GM13977 (cell line): ENCODE results near the gene CD84.

Source experiments
- DNase-seq: peaks from one replicate; pipeline ENCODE4 v3.0.0; 2012; ENCODE audit warnings: low spot score
- in situ Hi-C: fragments of 300-500 bp; cut with MboI; formaldehyde crosslinking; loops from one replicate; pipeline ENCODE4 v1.12.0; 2022; ENCODE audit warnings: low sequenced_read_pairs, low pct_unique_long_range_greater_than_20kb, mixed read lengths, inconsistent platforms; ENCODE audit not compliant: unreplicated experiment
- TF ChIP-seq, protein P1 (sequence below): IDR thresholded peaks from 2 replicates; pipeline ENCODE4 v1.5.1; 2012; ENCODE audit warnings: mild to moderate bottlenecking, control low read depth; ENCODE audit not compliant: insufficient read depth; ENCODE audit errors: extremely low read depth, missing control alignments

Gene CD84

DNA sequence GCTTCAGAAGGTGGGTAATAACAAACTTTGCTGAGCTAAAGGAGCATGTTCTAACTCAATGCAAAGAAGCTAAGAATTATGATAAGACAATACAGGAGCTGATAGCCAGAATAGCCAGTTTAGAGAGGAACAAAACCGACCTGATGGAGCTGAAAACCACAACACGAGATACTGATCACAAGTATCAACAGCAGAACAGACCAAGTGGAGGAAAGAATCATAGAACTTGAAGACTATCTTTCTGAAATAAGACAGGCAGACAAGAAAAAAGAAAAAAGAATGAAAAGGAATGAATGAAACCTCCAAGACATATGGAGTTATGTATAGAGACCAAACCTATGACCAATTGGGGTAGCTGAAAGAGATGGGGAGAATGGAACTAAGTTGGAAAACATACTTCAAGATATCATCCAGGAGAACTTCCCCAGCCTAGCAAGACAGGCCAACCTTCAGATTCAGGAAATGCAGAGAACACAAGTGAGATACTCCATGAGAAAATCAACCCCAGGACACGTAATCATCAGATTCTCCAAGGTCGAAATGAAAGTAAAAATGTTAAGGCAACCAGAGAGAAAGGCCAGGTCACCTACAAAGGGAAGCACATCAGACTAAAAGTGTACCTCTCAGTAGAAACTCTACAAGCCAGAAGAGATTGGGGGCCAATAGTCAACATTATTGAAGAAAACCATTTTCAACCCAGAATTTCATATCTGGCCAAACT lies 20.5 kb downstream of the CD84 start:
- in situ Hi-C loops, result no loop called here
- TF ChIP-seq, protein P1, sequence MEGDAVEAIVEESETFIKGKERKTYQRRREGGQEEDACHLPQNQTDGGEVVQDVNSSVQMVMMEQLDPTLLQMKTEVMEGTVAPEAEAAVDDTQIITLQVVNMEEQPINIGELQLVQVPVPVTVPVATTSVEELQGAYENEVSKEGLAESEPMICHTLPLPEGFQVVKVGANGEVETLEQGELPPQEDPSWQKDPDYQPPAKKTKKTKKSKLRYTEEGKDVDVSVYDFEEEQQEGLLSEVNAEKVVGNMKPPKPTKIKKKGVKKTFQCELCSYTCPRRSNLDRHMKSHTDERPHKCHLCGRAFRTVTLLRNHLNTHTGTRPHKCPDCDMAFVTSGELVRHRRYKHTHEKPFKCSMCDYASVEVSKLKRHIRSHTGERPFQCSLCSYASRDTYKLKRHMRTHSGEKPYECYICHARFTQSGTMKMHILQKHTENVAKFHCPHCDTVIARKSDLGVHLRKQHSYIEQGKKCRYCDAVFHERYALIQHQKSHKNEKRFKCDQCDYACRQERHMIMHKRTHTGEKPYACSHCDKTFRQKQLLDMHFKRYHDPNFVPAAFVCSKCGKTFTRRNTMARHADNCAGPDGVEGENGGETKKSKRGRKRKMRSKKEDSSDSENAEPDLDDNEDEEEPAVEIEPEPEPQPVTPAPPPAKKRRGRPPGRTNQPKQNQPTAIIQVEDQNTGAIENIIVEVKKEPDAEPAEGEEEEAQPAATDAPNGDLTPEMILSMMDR, result no peak
- DNase-seq, result no peak

DNA sequence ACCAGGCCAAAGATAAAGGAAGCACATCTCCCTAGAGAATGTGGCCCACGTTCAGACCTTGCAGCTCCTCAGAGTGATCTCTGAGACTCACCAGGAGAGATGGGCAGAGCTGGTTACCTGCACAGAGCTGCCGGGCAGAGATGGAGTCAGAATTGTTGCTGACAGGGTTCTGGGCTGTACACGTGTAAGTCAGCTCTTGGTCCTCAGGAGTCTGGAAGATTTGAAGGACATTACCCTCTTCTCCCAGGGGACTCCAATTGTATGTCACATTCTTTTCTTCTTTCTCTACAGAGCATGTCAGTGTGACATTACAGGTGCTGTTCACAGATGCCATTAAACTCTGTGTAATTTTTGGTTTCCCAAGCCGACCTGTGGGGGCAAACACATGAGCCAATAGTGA lies 25.5 kb downstream of the CD84 start:
- TF ChIP-seq, protein P1, result no peak
- in situ Hi-C loops, result no loop called here
- DNase-seq, result no peak

DNA sequence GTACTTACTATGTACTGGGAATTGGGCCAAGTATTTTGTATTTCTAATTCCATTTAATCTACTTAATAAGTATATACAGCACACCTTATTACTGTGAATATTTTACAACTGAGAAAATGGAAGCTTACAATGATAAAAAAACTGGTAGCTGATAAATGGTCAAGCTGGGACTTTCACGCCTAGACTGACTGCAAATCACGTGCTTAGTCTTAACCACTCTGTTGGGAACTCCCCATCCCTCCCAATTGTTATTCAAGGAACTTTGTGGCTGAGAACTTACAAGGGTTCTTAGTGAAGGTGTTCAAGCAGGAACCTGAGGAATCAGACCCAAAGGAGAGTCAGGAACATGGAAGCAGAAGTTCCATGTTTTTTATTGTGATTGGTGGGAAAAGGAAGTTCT lies 26.9 kb downstream of the CD84 start:
- DNase-seq, result no peak
- in situ Hi-C loops, result no loop called here
- TF ChIP-seq, protein P1, result no peak

DNA sequence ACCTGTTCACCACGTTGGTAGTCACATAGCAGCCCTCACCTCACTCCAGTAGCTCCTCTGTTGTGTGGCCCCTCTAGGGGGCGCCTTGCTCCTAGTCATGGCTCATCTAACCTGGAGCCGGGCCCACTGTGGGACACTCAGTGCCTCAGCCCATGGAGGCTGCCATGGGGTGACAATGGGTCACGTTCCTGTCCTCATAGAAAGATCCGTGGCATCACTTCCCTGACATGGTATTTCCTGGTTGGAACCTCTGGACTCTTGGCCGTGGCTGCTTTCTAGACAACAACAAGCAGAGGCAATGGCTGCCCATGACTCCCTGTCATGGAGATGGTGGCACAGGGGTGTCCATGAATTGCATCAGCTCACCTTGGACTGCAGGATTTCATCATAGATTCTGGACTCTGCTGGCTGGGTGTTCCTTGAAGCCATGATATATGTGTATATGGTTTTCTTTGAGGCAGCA lies 28.7 kb downstream of the CD84 start:
- TF ChIP-seq, protein P1, result peak; percentile 60
- in situ Hi-C loops, result no loop called here
- DNase-seq, result no peak

DNA sequence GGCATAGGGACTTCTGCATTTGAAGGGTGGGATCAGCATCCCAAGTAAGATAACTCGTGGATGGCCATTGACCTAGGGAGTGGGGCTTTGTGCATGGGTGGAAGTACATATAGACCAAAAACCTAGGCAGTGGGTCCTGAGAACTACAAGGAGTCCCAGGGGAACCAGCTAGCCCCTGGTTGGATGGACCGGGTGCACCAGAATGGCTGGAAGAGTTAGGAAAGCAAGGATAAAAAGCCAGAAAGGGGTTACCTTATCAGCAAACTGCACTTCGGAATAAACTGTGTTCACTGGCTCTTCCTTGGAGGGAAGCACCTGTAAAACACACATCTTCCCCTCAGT lies 29.7 kb downstream of the CD84 start:
- no peak for DNase-seq
- TF ChIP-seq, protein P1, result no peak
- in situ Hi-C loops, result loop anchor here (25.0 kb wide), 1 partner anchor 112 kb away; no protein-coding TSS in a partner anchor

DNA sequence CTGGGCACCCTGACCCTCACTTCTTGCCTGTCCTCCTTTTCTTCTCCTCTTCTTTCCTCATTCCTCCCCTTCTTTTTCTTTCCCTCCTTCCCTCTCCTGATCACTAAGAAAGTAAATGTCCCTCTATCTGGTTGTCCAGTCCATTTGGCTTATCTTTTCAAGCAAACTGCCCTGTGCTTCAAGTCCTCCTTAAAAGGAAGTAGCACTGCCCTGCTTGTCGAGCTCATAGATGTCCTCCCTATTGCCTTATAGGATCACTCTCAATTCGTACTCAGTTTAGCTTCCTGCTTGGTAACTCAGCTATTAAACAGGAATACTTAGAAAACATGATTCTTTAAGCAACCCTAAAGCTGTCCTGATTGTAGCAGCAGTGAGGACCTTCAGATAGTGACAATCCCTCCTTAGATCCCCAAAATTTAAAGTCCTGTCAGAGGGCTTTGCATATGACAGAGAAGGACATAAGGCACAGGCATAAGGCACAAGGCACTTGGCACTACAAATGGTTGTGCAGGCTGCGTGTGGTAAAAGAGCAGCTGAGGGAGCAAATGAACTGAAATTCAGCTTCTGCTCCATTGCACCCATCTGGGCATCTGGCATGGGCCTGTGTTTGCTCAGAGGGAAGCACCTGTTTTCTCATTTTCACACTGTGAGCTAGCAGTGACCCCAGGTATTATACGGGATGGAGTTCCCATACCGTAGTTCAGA lies 30.2 kb downstream of the CD84 start:
- in situ Hi-C loops, result loop anchor here (25.0 kb wide), 1 partner anchor 112 kb away; no protein-coding TSS in a partner anchor

More for the DNA sequence above, 30.2 kb downstream of the CD84 start:
- no peak for DNase-seq
- TF ChIP-seq, protein P1, result no peak
